IMR-90 (cell line): ENCODE measurements around the gene SLC25A21. TPM values are rescaled to one million over a fixed set of nuclear protein-coding genes. Genes with fewer than 3 reads are reported as not detected.

Experiments
- ATAC-seq: fragments of 200-7000 bp; cut with Tn5 transposase; 2 replicates; pipeline ENCODE4 v1.9.1; 2020; ENCODE audit warnings: low read depth, mild to moderate bottlenecking, moderate library complexity
- BruUV-seq: library from RNA; stranded (reverse); fragments of 400-500 nt; replicated peaks from 2 replicates; lab custom pipeline; 2021; lab: Mats Ljungman, UMichigan
- CTCF ChIA-PET: fragments of 300-600 bp; formaldehyde crosslinking; extraction: SDS; loops from one replicate; lab custom pipeline; 2021; ENCODE audit warnings: antibody characterized with exemption; lab: Yijun Ruan, JAX
- POLR2A ChIA-PET: fragments of 300-600 bp; sonication (Branson Sonifier 250); formaldehyde crosslinking; loops from one replicate; lab custom pipeline; 2022; ENCODE audit warnings: antibody characterized with exemption; ENCODE audit not compliant: unreplicated experiment; lab: Charles Lee
- DNase-seq: peaks from one replicate; pipeline ENCODE4 v3.0.0; 2013
- H2AFZ ChIP-seq: replicated peaks from 2 replicates; pipeline ENCODE3; 2013; ENCODE audit warnings: low read length, mild to moderate bottlenecking; ENCODE audit not compliant: poor library complexity
- H2AK5ac ChIP-seq: 2 replicates; pipeline ENCODE4 v1.6.1; 2013; ENCODE audit warnings: low read depth, low read length, inconsistent platforms
- H2AK9ac ChIP-seq: replicated peaks from 2 replicates; pipeline ENCODE3; 2013; ENCODE audit warnings: mild to moderate bottlenecking, low read depth, low read length, moderate library complexity; ENCODE audit not compliant: poor library complexity
- H2BK120ac ChIP-seq: 2 replicates; pipeline ENCODE4 v1.6.1; 2013; ENCODE audit warnings: low read depth, low read length, inconsistent platforms
- H2BK15ac ChIP-seq: 3 replicates; pipeline ENCODE4 v1.6.1; 2013; ENCODE audit warnings: low read depth, low read length, inconsistent platforms
- H2BK20ac ChIP-seq: 2 replicates; pipeline ENCODE4 v1.6.1; 2013; ENCODE audit warnings: low read depth, mild to moderate bottlenecking, inconsistent platforms, low read length, moderate library complexity
- H2BK5ac ChIP-seq: 2 replicates; pipeline ENCODE4 v1.6.1; 2013; ENCODE audit warnings: mild to moderate bottlenecking, low read depth, low read length, inconsistent platforms; ENCODE audit not compliant: poor library complexity, severe bottlenecking
- H3K14ac ChIP-seq: replicated peaks from 2 replicates; pipeline ENCODE4 v1.6.1; 2013; ENCODE audit warnings: low read depth, low read length, inconsistent platforms
- H3K18ac ChIP-seq: 2 replicates; pipeline ENCODE4 v1.6.1; 2013; ENCODE audit warnings: low read depth, low read length, control low read depth
- H3K23ac ChIP-seq: 2 replicates; pipeline ENCODE4 v1.6.1; 2013; ENCODE audit warnings: low read depth, low read length, inconsistent platforms
- H3K27ac ChIP-seq: 2 replicates; pipeline ENCODE4 v1.5.1; 2013; ENCODE audit warnings: mild to moderate bottlenecking, control low read depth, low read length; ENCODE audit not compliant: insufficient read depth
- H3K27me3 ChIP-seq: 2 replicates; pipeline ENCODE4 v1.6.1; 2013; ENCODE audit warnings: low read length; ENCODE audit not compliant: control insufficient read depth, insufficient read depth
- H3K36me3 ChIP-seq: 2 replicates; pipeline ENCODE4 v1.6.1; 2013; ENCODE audit warnings: low read length, mixed read lengths; ENCODE audit not compliant: control insufficient read depth, insufficient read depth
- H3K4ac ChIP-seq: 2 replicates; pipeline ENCODE4 v1.6.1; 2013; ENCODE audit warnings: low read depth, low read length, inconsistent platforms
- H3K4me1 ChIP-seq: 2 replicates; pipeline ENCODE4 v1.6.1; 2013; ENCODE audit warnings: low read length, mixed read lengths; ENCODE audit not compliant: control insufficient read depth, insufficient read depth
- H3K4me2 ChIP-seq: 2 replicates; pipeline ENCODE4 v1.6.1; 2013; ENCODE audit warnings: low read depth, mild to moderate bottlenecking, control low read depth, low read length, moderate library complexity
- H3K4me3 ChIP-seq: 2 replicates; pipeline ENCODE4 v1.5.1; 2013; ENCODE audit warnings: low read depth, mild to moderate bottlenecking, control low read depth, low read length, moderate library complexity; ENCODE audit not compliant: insufficient read depth
- H3K56ac ChIP-seq: 2 replicates; pipeline ENCODE4 v1.6.1; 2013; ENCODE audit warnings: low read length, inconsistent platforms; ENCODE audit not compliant: insufficient read depth; ENCODE audit errors: extremely low read depth
- H3K79me1 ChIP-seq, 2 experiments: 2 replicates each; pipeline ENCODE4 v1.6.1; 2013; ENCODE audit warnings: low read length in 2 of 2, inconsistent platforms in 1 of 2, low read depth in 1 of 2
- H3K9ac ChIP-seq: 2 replicates; pipeline ENCODE4 v1.6.1; 2013; ENCODE audit warnings: low read depth, low read length, control low read depth
- H3K9me1 ChIP-seq: 2 replicates; pipeline ENCODE4 v1.6.1; 2013; ENCODE audit warnings: low read length, inconsistent platforms; ENCODE audit not compliant: insufficient read depth
- H3K9me3 ChIP-seq: 2 replicates; pipeline ENCODE4 v1.6.1; 2013; ENCODE audit warnings: low read length; ENCODE audit not compliant: control insufficient read depth, insufficient read depth
- H4K20me1 ChIP-seq: 2 replicates; pipeline ENCODE4 v1.6.1; 2013; ENCODE audit warnings: low read length, inconsistent platforms; ENCODE audit not compliant: insufficient read depth
- H4K5ac ChIP-seq: 2 replicates; pipeline ENCODE4 v1.6.1; 2013; ENCODE audit warnings: mild to moderate bottlenecking, low read depth, low read length, control low read depth
- H4K8ac ChIP-seq, 2 experiments: 2 replicates each; pipeline ENCODE4 v1.6.1; 2013; ENCODE audit warnings: low read depth in 2 of 2, low read length in 2 of 2, control low read depth in 1 of 2, inconsistent platforms in 1 of 2
- H4K91ac ChIP-seq: 2 replicates; pipeline ENCODE4 v1.6.1; 2013; ENCODE audit warnings: low read depth, low read length, inconsistent platforms; ENCODE audit not compliant: insufficient read depth
- FOS ChIP-seq: fragments of 150-350 bp; IDR thresholded peaks from 2 replicates; pipeline ENCODE4 v1.6.1; 2016; ENCODE audit warnings: low read depth, low read length
- RAD21 ChIP-seq: IDR thresholded peaks from 2 replicates; pipeline ENCODE4 v1.6.1; 2012; ENCODE audit warnings: low read length, improper control_type of control experiment
- WGBS, 2 experiments: methylation state at CpG; one replicate each; pipeline versions ENCODE4 v1.1.5 to v1.1.7; 2013; ENCODE audit warnings: missing lambda C conversion rate in 2 of 2; ENCODE audit not compliant: insufficient read length in 1 of 2; ENCODE audit errors: extremely low coverage in 2 of 2; 5-methylcytosine and 5-hydroxymethylcytosine counted together
- dilution Hi-C: fragments of 300-500 bp; cut with HindIII; formaldehyde crosslinking; loops from one replicate; pipeline ENCODE4 v1.14.3; 2018; ENCODE audit warnings: low sequenced_read_pairs; ENCODE audit not compliant: unreplicated experiment
- in situ Hi-C: fragments of 300-500 bp; cut with MboI; formaldehyde crosslinking; loops from 3 replicates; pipeline ENCODE4 v1.14.3; 2019; ENCODE audit warnings: low sequenced_read_pairs, inconsistent platforms, mixed read lengths
- intact Hi-C: fragments of 100-400 bp; cut with micrococcal nuclease; formaldehyde crosslinking; loops from 2 replicates; pipeline ENCODE4 v1.10.0; 2022
- polyA plus RNA-seq, 3 experiments: library from polyadenylated mRNA; depleted of rRNA; stranded (reverse); fragments of >200 nt; gene quantifications; 2 replicates each; pipeline ENCODE4 v1.2.3, GENCODE V29; 2012; ENCODE audit warnings: low replicate concordance in 1 of 3
- total RNA-seq: library from RNA; depleted of rRNA; stranded (reverse); fragments of >200 nt; gene quantifications from 2 replicates; pipeline ENCODE4 v1.2.3, GENCODE V29; 2012

Gene SLC25A21
- total and polyA plus RNA-seq, 2 of the 4 experiments (the other 2 are of a cell fraction): 0.62 to 0.90 TPM

DNA sequence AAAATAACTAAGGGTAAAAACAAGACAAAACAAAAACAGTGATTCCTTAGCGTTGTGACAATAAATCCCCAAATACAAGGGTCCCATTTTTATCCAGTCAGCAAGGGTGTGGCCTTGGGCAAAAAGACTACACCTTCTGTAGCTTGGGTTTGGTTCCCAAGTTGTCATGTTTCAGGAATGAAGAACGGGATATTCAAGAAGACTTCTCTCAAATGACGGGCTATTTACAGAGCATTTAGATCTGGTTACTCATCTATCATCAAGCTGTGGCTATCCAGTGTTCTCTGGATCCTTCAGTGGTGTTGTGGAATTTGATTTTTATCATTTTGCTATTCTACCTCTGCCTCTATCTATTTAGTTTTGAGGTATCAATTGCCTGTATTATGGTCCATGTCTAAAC, 219.7 kb downstream of the SLC25A21 start:
- no peak overlapping the region for H4K8ac ChIP-seq
- no peak overlapping the region for H2AFZ ChIP-seq
- no peak overlapping the region for H4K5ac ChIP-seq
- no peaks in the 10 kb centered on the region for H3K4me1 ChIP-seq
- H3K9ac ChIP-seq: no peak overlapping the region
- H3K9me1 ChIP-seq: no peaks in the 10 kb centered on the region
- H3K14ac ChIP-seq: no peak overlapping the region
- no peak overlapping the region for H2BK15ac ChIP-seq
- no peaks in the 10 kb centered on the region for H3K27me3 ChIP-seq
- peak; percentile 53 for DNase-seq
- H4K91ac ChIP-seq: no peak overlapping the region
- H3K27ac ChIP-seq: no peak overlapping the region
- peak overlapping the region; percentile 47; the same call in 1 of the 2 replicates for H3K4ac ChIP-seq
- peak; percentile 49; the same call in 1 of the 2 replicates for ATAC-seq
- TF ChIP-seq RAD21 (no peak), FOS (no peak)
- POLR2A ChIA-PET: no interaction called here
- no peak overlapping the region; the same call in 1 of the 2 replicates for H3K4me2 ChIP-seq
- in situ Hi-C loops (no loop called here), intact Hi-C loops (no loop called here), dilution Hi-C loops (no loop called here)
- CTCF ChIA-PET: interaction anchor here (2.5 kb wide), 1 partner anchor 10 kb away, joined by 13 read pairs; no protein-coding TSS in a partner anchor
- H3K23ac ChIP-seq: 0 out of 2 replicates have a peak overlapping the region, but pooled peaks have one; percentile 62
- no peaks in the 10 kb centered on the region for H3K79me1 ChIP-seq
- no peak overlapping the region for H3K18ac ChIP-seq
- no peaks in the 10 kb centered on the region for H4K20me1 ChIP-seq
- H2BK5ac ChIP-seq: no peak overlapping the region
- no peak overlapping the region for H2BK20ac ChIP-seq
- H2BK120ac ChIP-seq: no peak overlapping the region
- H2AK5ac ChIP-seq: no peak overlapping the region
- BruUV-seq: no TSS peak
- no peak overlapping the region for H2AK9ac ChIP-seq
- H3K9me3 ChIP-seq: no peaks in the 10 kb centered on the region
- H3K4me3 ChIP-seq: no peak overlapping the region
- no peaks in the 10 kb centered on the region for H3K36me3 ChIP-seq
- no CpG with 5 or more reads among the region's 3 CpGs for WGBS, 2 experiments
- H3K56ac ChIP-seq: no peak overlapping the region
